GM12865 (cell line): ENCODE results near the gene DRAM2.

Experiments
- DNase-seq: peaks from one replicate; pipeline ENCODE4 v3.0.0; 2010; ENCODE audit warnings: low read depth
- H3K4me3 ChIP-seq: 2 replicates; pipeline ENCODE4 v1.5.1; 2011; ENCODE audit warnings: mild to moderate bottlenecking, low read depth, low read length, control low read depth
- CTCF ChIP-seq: IDR thresholded peaks from 2 replicates; pipeline ENCODE4 v1.5.1; 2011; ENCODE audit warnings: low read length, control low read depth, low read depth, inconsistent platforms; ENCODE audit not compliant: insufficient read depth; ENCODE audit errors: missing control alignments

The DRAM2 gene

GRCh38 chr1:111157431-111157830, 17.5 kb upstream of the DRAM2 start:
- TF ChIP-seq CTCF, result no peak
- DNase-seq, result no peak
- no peak overlapping the region for H3K4me3 ChIP-seq

GRCh38 chr1:111154021-111154999, 14.4 kb upstream of the DRAM2 start:
- no peak overlapping the region for H3K4me3 ChIP-seq
- TF ChIP-seq CTCF, result no peak
- no peak for DNase-seq

GRCh38 chr1:111151838-111152237, 11.9 kb upstream of the DRAM2 start:
- DNase-seq, result no peak
- no peak overlapping the region for H3K4me3 ChIP-seq
- TF ChIP-seq CTCF, result no peak

- no peak overlapping the region for H3K4me3 ChIP-seq
- TF ChIP-seq CTCF, result no peak
- peak; percentile 29 for DNase-seq
Observed at GRCh38 chr1:111148376-111148881, 8.5 kb upstream of the DRAM2 start.

- no peak for DNase-seq
- H3K4me3 ChIP-seq, result no peak overlapping the region
- TF ChIP-seq CTCF, result no peak
Observed at GRCh38 chr1:111147948-111148347, 8.1 kb upstream of the DRAM2 start.

GRCh38 chr1:111145963-111146768, 6.3 kb upstream of the DRAM2 start:
- no peak for DNase-seq
- no peak for TF ChIP-seq CTCF
- no peak overlapping the region for H3K4me3 ChIP-seq
